Loucy (cell line): ENCODE measurements around the gene DRC1.

Experiments
- H2AFZ ChIP-seq: fragments of 200-600 bp; sonication (generic); 2 replicates; pipeline ENCODE4 v1.6.0; 2016; ENCODE audit warnings: antibody characterized with exemption, mild to moderate bottlenecking, low read length, moderate library complexity
- H3F3A ChIP-seq: fragments of 200-600 bp; 2 replicates; pipeline ENCODE4 v1.6.0; 2016; ENCODE audit warnings: antibody characterized with exemption, low read depth, mild to moderate bottlenecking
- H3K27me3 ChIP-seq: fragments of 200-600 bp; sonication (generic); 2 replicates; pipeline ENCODE4 v1.6.1; 2014; ENCODE audit warnings: low read length, mild to moderate bottlenecking; ENCODE audit not compliant: insufficient read depth, poor library complexity, severe bottlenecking
- H3K36me3 ChIP-seq: fragments of 200-600 bp; sonication (generic); 2 replicates; pipeline ENCODE4 v1.6.1; 2016; ENCODE audit warnings: low read length; ENCODE audit not compliant: insufficient read depth
- H3K4me1 ChIP-seq: fragments of 200-600 bp; sonication (generic); 2 replicates; pipeline ENCODE4 v1.5.1; 2014; ENCODE audit warnings: low read length, mild to moderate bottlenecking; ENCODE audit not compliant: insufficient read depth, poor library complexity, severe bottlenecking
- H3K4me2 ChIP-seq: fragments of 200-600 bp; sonication (generic); 2 replicates; pipeline ENCODE4 v1.6.0; 2014; ENCODE audit warnings: antibody characterized with exemption, low read length, low read depth, mild to moderate bottlenecking; ENCODE audit not compliant: poor library complexity, severe bottlenecking
- H3K4me3 ChIP-seq: fragments of 200-600 bp; sonication (generic); 2 replicates; pipeline ENCODE4 v1.5.1; 2014; ENCODE audit warnings: low read length, mild to moderate bottlenecking, mixed read lengths; ENCODE audit not compliant: poor library complexity, severe bottlenecking
- H3K79me2 ChIP-seq: fragments of 200-600 bp; sonication (generic); 2 replicates; pipeline ENCODE4 v1.6.1; 2014; ENCODE audit warnings: low read length; ENCODE audit not compliant: insufficient read depth
- H3K9ac ChIP-seq: fragments of 200-600 bp; sonication (generic); 2 replicates; pipeline ENCODE4 v1.6.0; 2014; ENCODE audit warnings: mild to moderate bottlenecking, low read depth, low read length, moderate library complexity; ENCODE audit not compliant: poor library complexity, severe bottlenecking
- H3K9me2 ChIP-seq: fragments of 200-600 bp; sonication (generic); replicated peaks from 2 replicates; pipeline ENCODE4 v1.6.1; 2016; ENCODE audit warnings: low read depth, low read length, mixed read lengths
- H3K9me3 ChIP-seq: fragments of 200-600 bp; sonication (generic); 2 replicates; pipeline ENCODE4 v1.6.1; 2014; ENCODE audit warnings: mild to moderate bottlenecking, antibody characterized with exemption, low read length, low read depth; ENCODE audit not compliant: insufficient read depth
- H4K20me1 ChIP-seq: fragments of 200-600 bp; sonication (generic); 2 replicates; pipeline ENCODE4 v1.6.0; 2014; ENCODE audit warnings: antibody characterized with exemption, low read length, mild to moderate bottlenecking; ENCODE audit not compliant: insufficient read depth, poor library complexity, severe bottlenecking
- EZH2phosphoT487 ChIP-seq: fragments of 200-600 bp; IDR thresholded peaks from 2 replicates; pipeline ENCODE4 v1.6.1; 2018; ENCODE audit warnings: antibody characterized with exemption, mild to moderate bottlenecking, moderate library complexity, borderline replicate concordance
- TF ChIP-seq, protein P1 (sequence below): fragments of 200-600 bp; sonication (generic); conservative IDR thresholded peaks from 2 replicates; pipeline ENCODE4 v1.5.1; 2014; ENCODE audit warnings: mild to moderate bottlenecking, antibody characterized with exemption, low read length

Gene DRC1

DNA sequence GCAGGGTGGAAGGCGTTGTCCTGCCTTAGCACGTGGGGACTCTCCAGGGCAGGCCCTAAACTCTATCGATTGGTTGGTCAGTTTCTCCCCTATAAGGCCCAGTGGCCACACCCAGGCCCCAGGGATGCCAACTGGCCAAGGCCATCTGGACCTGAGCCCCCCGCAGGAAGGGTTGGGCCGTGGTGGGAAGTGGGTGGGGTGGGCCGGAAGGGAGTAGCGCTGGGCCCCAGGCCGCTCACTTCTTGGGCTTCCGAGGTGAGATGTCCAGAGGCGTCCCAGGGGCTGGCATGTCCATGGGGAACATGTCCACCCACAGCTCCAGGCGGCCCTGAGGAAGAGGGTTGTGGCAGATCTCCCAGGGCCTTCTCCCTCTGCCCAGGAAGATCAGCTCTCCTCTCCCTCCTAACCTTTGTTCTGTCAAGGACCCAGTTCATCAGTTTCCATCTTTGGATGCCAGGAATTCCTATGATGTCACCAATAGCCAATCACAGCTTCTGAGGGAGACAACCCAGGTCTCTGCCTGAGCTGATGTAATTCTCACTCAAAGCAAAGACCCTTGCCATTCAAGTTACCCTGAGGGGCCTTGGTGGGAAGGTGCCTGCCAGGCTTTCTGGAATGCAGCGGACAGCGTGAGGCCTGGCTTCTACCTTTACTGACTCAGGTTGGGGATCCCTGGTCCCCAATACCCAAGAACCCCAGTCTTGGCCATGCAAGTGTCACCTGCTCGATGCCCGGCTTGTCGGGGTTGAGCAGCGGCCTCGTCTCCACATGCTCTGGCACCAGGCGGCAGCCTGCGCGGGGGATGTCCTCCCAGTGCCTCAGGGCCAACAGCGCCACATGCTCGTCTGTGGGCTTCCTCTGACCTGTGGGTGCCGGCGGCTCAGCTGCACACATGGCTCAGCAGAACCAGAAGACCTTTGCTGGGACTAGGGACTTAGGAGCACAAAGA, 61.8 kb downstream of the DRC1 start:
- H3K9me2 ChIP-seq: no peaks in the 10 kb centered on the region
- no peak overlapping the region for H3K4me3 ChIP-seq
- H2AFZ ChIP-seq: no peak overlapping the region
- H3K9me3 ChIP-seq: no peaks in the 10 kb centered on the region
- no peak overlapping the region for H3K4me2 ChIP-seq
- TF ChIP-seq EZH2phosphoT487: no peak
- TF ChIP-seq, protein P1, sequence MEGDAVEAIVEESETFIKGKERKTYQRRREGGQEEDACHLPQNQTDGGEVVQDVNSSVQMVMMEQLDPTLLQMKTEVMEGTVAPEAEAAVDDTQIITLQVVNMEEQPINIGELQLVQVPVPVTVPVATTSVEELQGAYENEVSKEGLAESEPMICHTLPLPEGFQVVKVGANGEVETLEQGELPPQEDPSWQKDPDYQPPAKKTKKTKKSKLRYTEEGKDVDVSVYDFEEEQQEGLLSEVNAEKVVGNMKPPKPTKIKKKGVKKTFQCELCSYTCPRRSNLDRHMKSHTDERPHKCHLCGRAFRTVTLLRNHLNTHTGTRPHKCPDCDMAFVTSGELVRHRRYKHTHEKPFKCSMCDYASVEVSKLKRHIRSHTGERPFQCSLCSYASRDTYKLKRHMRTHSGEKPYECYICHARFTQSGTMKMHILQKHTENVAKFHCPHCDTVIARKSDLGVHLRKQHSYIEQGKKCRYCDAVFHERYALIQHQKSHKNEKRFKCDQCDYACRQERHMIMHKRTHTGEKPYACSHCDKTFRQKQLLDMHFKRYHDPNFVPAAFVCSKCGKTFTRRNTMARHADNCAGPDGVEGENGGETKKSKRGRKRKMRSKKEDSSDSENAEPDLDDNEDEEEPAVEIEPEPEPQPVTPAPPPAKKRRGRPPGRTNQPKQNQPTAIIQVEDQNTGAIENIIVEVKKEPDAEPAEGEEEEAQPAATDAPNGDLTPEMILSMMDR: no peak
- no peaks in the 10 kb centered on the region for H3K27me3 ChIP-seq
- no peaks in the 10 kb centered on the region for H3F3A ChIP-seq
- H3K9ac ChIP-seq: no peak overlapping the region
- no peaks in the 10 kb centered on the region for H3K4me1 ChIP-seq
- H3K36me3 ChIP-seq: no peaks in the 10 kb centered on the region
- no peaks in the 10 kb centered on the region for H3K79me2 ChIP-seq
- H4K20me1 ChIP-seq: no peaks in the 10 kb centered on the region

GRCh38 chr2:26464390-26465265, 62.9 kb downstream of the DRC1 start:
- H3K9ac ChIP-seq: no peak overlapping the region
- no peaks in the 10 kb centered on the region for H4K20me1 ChIP-seq
- H3K9me2 ChIP-seq: no peaks in the 10 kb centered on the region
- no peak overlapping the region for H3K4me3 ChIP-seq
- H2AFZ ChIP-seq: no peak overlapping the region
- no peaks in the 10 kb centered on the region for H3F3A ChIP-seq
- TF ChIP-seq EZH2phosphoT487: no peak
- TF ChIP-seq, protein P1: no peak
- no peak overlapping the region for H3K4me2 ChIP-seq
- H3K9me3 ChIP-seq: peaks cover 6% of the 10 kb centered on the region; the same call in 1 of the 2 replicates
- H3K36me3 ChIP-seq: no peaks in the 10 kb centered on the region
- no peaks in the 10 kb centered on the region for H3K27me3 ChIP-seq
- no peaks in the 10 kb centered on the region for H3K4me1 ChIP-seq
- no peaks in the 10 kb centered on the region for H3K79me2 ChIP-seq

- H3K9ac ChIP-seq: no peak overlapping the region
- TF ChIP-seq, protein P1: no peak
- H2AFZ ChIP-seq: no peak overlapping the region
- no peaks in the 10 kb centered on the region for H3K9me2 ChIP-seq
- H3K4me2 ChIP-seq: no peak overlapping the region
- H4K20me1 ChIP-seq: no peaks in the 10 kb centered on the region
- peaks cover 7% of the 10 kb centered on the region; the same call in 1 of the 2 replicates for H3K9me3 ChIP-seq
- H3K4me1 ChIP-seq: no peaks in the 10 kb centered on the region
- H3K4me3 ChIP-seq: no peak overlapping the region
- no peaks in the 10 kb centered on the region for H3F3A ChIP-seq
- H3K36me3 ChIP-seq: no peaks in the 10 kb centered on the region
- no peaks in the 10 kb centered on the region for H3K27me3 ChIP-seq
- H3K79me2 ChIP-seq: no peaks in the 10 kb centered on the region
Measured at GRCh38 chr2:26465266-26465925, 63.7 kb downstream of the DRC1 start.
